Measurements from ENCODE around the gene FBXL16.

FBXL16 gene

DNA sequence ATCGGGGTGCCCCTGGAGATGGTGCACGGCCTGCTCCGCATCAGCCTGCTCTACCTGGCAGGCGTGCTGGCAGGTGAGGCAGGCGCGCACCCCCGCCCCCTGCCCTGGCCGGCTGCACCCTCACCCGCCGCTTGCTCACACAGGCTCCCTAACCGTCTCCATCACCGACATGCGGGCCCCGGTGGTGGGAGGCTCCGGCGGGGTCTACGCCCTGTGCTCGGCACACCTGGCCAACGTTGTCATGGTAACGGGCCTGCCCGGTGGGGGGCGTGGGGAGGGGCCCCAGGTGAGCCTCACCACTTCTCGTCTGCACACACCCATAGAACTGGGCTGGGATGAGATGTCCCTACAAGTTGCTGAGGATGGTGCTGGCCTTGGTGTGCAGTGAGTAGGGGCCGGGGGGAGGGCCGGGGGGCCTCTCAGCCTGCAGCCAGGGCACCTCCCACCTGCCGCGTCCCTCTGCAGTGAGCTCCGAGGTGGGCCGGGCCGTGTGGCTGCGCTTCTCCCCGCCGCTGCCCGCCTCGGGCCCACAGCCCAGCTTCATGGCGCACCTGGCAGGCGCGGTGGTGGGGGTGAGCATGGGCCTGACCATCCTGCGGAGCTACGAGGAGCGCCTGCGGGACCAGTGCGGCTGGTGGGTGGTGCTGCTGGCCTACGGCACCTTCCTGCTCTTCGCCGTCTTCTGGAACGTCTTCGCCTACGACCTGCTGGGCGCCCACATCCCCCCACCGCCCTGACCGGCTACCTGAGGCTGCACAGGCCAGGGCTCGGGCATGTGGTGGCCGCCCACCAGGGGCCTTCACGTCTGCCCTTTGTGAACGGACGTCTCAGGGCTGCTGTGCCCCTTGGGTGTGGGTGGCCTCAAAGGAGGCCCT lies 28.0 kb downstream of the FBXL16 start:
- Histone ChIP-seq H3K79me2 (ENCODE audit: low read length) (peaks cover 22% of the 10 kb centered on the region), H4K20me1 (ENCODE audit: insufficient read depth, low read length) (0 out of 2 replicates have a peak, but pooled peaks cover 4% of the 10 kb centered on the region), H3K4me1 (ENCODE audit: low read length) (peaks cover 9% of the 10 kb centered on the region), H3K4me2 (ENCODE audit: low read length) (no peak overlapping the region), H3K9ac (ENCODE audit: low read length) (no peak overlapping the region), H2AFZ (ENCODE audit: low read depth, low read length) (no peak overlapping the region), H3K9me3 (ENCODE audit: insufficient read depth, low read length) (no peaks in the 10 kb centered on the region), H3K27ac (ENCODE audit: low read length) (no peak overlapping the region), H3K27me3 (ENCODE audit: low read depth, low read length) (no peaks in the 10 kb centered on the region), H3K36me3 (replicated peaks; ENCODE audit: low read depth, low read length) (peaks cover 20% of the 10 kb centered on the region), H3K4me3 (ENCODE audit: low read length) (no peak overlapping the region)
- TF ChIP-seq, protein P1, sequence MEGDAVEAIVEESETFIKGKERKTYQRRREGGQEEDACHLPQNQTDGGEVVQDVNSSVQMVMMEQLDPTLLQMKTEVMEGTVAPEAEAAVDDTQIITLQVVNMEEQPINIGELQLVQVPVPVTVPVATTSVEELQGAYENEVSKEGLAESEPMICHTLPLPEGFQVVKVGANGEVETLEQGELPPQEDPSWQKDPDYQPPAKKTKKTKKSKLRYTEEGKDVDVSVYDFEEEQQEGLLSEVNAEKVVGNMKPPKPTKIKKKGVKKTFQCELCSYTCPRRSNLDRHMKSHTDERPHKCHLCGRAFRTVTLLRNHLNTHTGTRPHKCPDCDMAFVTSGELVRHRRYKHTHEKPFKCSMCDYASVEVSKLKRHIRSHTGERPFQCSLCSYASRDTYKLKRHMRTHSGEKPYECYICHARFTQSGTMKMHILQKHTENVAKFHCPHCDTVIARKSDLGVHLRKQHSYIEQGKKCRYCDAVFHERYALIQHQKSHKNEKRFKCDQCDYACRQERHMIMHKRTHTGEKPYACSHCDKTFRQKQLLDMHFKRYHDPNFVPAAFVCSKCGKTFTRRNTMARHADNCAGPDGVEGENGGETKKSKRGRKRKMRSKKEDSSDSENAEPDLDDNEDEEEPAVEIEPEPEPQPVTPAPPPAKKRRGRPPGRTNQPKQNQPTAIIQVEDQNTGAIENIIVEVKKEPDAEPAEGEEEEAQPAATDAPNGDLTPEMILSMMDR (IDR thresholded peaks at IDR 0.05; ENCODE audit: low read depth, low read length): no peak
- TF ChIP-seq EZH2phosphoT487 (IDR thresholded peaks at IDR 0.05; ENCODE audit: low read depth): no peak

DNA sequence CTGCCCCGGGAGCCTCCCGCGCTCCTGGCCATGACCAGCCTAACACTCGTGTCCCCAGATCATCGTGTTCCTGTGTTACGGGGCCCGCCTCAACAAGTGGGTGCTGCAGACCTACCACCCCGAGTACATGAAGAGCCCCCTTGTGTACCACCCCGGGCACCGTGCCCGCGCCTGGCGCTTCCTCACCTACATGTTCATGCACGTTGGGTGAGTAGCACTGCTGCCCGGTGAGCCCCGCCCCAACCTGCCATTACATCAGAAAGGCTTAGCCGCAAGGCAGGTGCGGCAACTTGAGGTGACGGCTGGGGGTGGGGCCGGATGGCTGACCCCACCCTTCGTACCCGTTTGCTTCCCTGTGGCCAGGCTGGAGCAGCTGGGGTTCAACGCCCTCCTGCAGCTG lies 28.7 kb downstream of the FBXL16 start:
- Histone ChIP-seq H3K79me2 (ENCODE audit: low read length) (peaks cover 16% of the 10 kb centered on the region), H3K4me2 (ENCODE audit: low read length) (no peak overlapping the region), H3K27me3 (ENCODE audit: low read depth, low read length) (no peaks in the 10 kb centered on the region), H3K36me3 (replicated peaks; ENCODE audit: low read depth, low read length) (peaks cover 20% of the 10 kb centered on the region), H2AFZ (ENCODE audit: low read depth, low read length) (no peak overlapping the region), H3K4me1 (ENCODE audit: low read length) (peaks cover 9% of the 10 kb centered on the region), H4K20me1 (ENCODE audit: insufficient read depth, low read length) (0 out of 2 replicates have a peak, but pooled peaks cover 4% of the 10 kb centered on the region), H3K9me3 (ENCODE audit: insufficient read depth, low read length) (no peaks in the 10 kb centered on the region), H3K27ac (ENCODE audit: low read length) (no peak overlapping the region), H3K9ac (ENCODE audit: low read length) (no peak overlapping the region), H3K4me3 (ENCODE audit: low read length) (no peak overlapping the region)
- TF ChIP-seq, protein P1 (IDR thresholded peaks at IDR 0.05; ENCODE audit: low read depth, low read length): no peak
- TF ChIP-seq EZH2phosphoT487 (IDR thresholded peaks at IDR 0.05; ENCODE audit: low read depth): no peak

DNA sequence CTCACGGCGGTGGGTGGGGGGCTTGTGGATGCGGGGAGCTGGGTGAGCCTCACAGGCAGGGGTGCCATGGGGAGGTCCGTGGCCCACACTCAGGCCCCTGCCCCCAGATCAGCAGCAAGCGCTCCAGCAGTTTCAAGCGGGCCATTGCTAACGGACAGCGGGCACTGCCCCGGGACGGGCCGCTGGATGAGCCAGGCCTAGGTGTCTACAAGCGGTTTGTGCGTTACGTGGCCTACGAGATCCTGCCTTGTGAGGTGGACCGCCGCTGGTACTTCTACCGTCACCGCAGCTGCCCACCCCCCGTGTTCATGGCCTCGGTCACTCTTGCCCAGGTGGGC lies 29.1 kb downstream of the FBXL16 start:
- H4K20me1 ChIP-seq (ENCODE audit: insufficient read depth, low read length): 0 out of 2 replicates have a peak, but pooled peaks cover 4% of the 10 kb centered on the region
- no peak overlapping the region for H3K27ac ChIP-seq (ENCODE audit: low read length)
- TF ChIP-seq EZH2phosphoT487 (IDR thresholded peaks at IDR 0.05; ENCODE audit: low read depth): no peak
- TF ChIP-seq, protein P1 (IDR thresholded peaks at IDR 0.05; ENCODE audit: low read depth, low read length): no peak
- peaks cover 7% of the 10 kb centered on the region for H3K4me1 ChIP-seq (ENCODE audit: low read length)
- no peaks in the 10 kb centered on the region for H3K27me3 ChIP-seq (ENCODE audit: low read depth, low read length)
- peaks cover 12% of the 10 kb centered on the region for H3K79me2 ChIP-seq (ENCODE audit: low read length)
- no peaks in the 10 kb centered on the region for H3K9me3 ChIP-seq (ENCODE audit: insufficient read depth, low read length)
- H3K4me2 ChIP-seq (ENCODE audit: low read length): no peak overlapping the region
- H3K36me3 ChIP-seq (replicated peaks; ENCODE audit: low read depth, low read length): peaks cover 16% of the 10 kb centered on the region
- no peak overlapping the region for H3K9ac ChIP-seq (ENCODE audit: low read length)
- no peak overlapping the region for H3K4me3 ChIP-seq (ENCODE audit: low read length)
- H2AFZ ChIP-seq (ENCODE audit: low read depth, low read length): no peak overlapping the region

DNA sequence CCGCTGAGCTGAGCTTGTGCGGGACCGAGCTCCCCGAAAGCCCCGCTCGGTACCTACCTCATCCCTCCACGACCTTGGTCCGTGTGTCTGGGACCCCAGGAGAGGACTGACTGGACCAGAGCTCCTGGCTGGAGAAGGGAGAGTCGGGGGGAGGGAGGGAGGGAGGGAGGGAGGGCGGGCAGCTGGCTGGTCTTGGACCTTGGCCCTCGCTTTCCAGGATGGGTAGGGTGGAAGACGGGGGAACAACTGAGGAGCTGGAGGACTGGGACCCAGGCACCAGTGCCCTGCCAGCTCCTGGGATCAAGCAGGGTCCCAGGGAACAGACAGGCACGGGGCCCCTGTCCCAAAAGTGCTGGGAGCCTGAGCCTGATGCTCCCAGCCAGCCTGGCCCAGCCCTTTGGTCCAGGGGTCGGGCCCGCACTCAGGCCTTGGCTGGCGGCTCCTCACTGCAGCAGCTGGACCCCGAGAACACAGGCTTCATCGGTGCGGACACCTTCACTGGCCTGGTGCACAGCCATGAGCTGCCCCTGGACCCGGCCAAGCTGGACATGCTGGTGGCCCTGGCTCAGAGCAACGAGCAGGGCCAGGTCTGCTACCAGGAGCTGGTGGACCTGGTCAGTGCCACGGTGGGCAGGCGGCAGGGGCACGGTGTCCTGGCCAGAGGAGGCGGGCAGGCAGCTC lies 29.6 kb downstream of the FBXL16 start:
- Histone ChIP-seq H3K9ac (ENCODE audit: low read length) (no peak overlapping the region), H3K4me3 (ENCODE audit: low read length) (no peak overlapping the region; the same call in 1 of the 2 replicates), H4K20me1 (ENCODE audit: insufficient read depth, low read length) (no peaks in the 10 kb centered on the region), H2AFZ (ENCODE audit: low read depth, low read length) (no peak overlapping the region), H3K79me2 (ENCODE audit: low read length) (peaks cover 7% of the 10 kb centered on the region), H3K27me3 (ENCODE audit: low read depth, low read length) (no peaks in the 10 kb centered on the region), H3K36me3 (replicated peaks; ENCODE audit: low read depth, low read length) (peaks cover 11% of the 10 kb centered on the region), H3K4me2 (ENCODE audit: low read length) (no peak overlapping the region), H3K4me1 (ENCODE audit: low read length) (peaks cover 2% of the 10 kb centered on the region), H3K9me3 (ENCODE audit: insufficient read depth, low read length) (no peaks in the 10 kb centered on the region), H3K27ac (ENCODE audit: low read length) (no peak overlapping the region)
- TF ChIP-seq EZH2phosphoT487 (IDR thresholded peaks at IDR 0.05; ENCODE audit: low read depth): no peak
